CD1c-positive myeloid dendritic cell (primary cell): ENCODE measurements around the gene RHOXF1.
"Not testable (repeated sequence)": the region's sequence is repeated elsewhere in the genome, so short reads cannot be mapped to it uniquely, and the experiment has no call there.

Experiments
- DNase-seq: peaks from one replicate; pipeline ENCODE4 v3.0.0-alpha.2; 2016; ENCODE audit errors: extremely low spot score

Gene RHOXF1, protein sequence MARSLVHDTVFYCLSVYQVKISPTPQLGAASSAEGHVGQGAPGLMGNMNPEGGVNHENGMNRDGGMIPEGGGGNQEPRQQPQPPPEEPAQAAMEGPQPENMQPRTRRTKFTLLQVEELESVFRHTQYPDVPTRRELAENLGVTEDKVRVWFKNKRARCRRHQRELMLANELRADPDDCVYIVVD

GRCh38 chrX:120115438-120115963, at the start of gene RHOXF1:
Gene RHOXF1 (minus strand): TSS chrX:120115913. CDS start chrX:120115862, 51 bp downstream.
- no peak for DNase-seq

GRCh38 chrX:120159086-120159485, 43.4 kb upstream of the RHOXF1 start:
- DNase-seq = not testable (repeated sequence)

- not testable (repeated sequence) for DNase-seq
Observed at GRCh38 chrX:120158313-120158712, 42.6 kb upstream of the RHOXF1 start, which contains the start of gene RHOXF2. Gene RHOXF2 (plus strand): TSS chrX:120158613. CDS start chrX:120158751, 138 bp downstream.

DNA sequence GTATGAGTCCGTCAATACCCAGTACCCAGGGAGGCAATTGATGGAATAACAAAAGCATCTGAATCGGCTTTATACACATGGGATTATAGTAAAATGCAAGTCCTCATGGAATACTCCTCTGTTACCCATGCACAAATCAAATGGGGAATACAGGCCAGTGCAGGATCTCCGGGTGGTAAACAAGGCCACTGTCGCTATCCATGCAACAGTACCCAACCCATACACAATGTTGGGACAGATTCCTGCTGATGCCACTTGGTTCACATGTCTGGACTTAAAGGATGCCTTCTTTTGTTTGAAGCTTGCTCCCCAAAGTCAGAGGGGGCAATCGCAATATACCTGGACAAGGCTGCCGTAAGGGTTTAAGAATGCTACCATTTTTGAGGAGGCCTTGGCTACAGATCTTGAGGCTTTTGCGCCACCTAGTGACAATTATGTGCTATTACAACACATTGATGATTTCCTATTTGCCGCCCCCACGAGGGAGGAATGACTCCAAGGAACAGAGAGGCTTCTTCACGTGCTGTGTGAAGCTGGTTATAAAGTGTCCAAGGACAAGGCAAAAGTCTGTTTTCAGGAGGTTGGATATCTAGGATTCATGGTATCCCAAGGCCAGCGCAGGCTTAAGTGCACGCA, 34.5 kb upstream of the RHOXF1 start:
- DNase-seq = not testable (repeated sequence)

- no peak for DNase-seq
Observed at GRCh38 chrX:120147537-120147936, 31.8 kb upstream of the RHOXF1 start.

DNA sequence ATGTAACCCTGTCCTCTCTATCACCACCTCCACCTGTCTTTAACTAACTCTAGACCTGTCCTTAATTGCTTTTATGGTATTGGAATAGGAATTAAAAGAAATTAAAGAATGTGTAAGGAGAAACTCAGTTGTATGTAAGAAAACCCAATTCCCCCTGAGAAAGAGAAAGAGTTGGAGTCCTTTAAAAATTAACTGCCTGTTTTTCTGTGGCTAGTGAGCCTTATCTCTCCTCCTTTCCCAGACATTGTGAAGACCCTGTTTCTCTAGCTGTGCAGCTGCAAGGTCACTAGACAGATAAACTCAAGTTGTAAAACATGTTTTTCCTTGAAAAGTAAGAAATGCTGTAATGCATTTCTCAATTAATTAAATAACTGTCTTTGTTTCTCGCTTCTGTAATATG, 30.6 kb upstream of the RHOXF1 start:
- DNase-seq = not testable (repeated sequence)

GRCh38 chrX:120145295-120145925, 29.7 kb upstream of the RHOXF1 start:
- no peak for DNase-seq

GRCh38 chrX:120144178-120144844, 28.6 kb upstream of the RHOXF1 start:
- no peak for DNase-seq

GRCh38 chrX:120140293-120140981, 24.7 kb upstream of the RHOXF1 start:
- no peak for DNase-seq

DNA sequence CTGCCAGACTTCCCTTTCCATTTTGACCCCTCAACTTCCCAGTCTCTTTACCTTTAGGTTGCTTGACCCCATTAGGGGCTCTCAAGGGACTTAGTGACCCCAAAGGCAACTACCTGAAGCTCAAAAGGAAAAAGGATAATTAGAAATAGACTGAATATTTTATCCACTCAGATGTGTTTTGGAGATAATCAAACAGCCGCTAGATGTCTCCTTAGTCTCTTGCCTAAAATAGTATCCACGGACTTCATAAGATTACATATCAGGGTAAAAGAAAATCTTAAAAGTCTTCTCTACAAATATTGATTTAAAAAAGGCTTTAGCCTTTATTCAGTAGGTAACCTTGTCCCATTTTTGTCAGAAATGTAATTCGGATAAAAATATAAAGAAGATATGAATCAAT, 21.7 kb upstream of the RHOXF1 start:
- DNase-seq = no peak

DNA sequence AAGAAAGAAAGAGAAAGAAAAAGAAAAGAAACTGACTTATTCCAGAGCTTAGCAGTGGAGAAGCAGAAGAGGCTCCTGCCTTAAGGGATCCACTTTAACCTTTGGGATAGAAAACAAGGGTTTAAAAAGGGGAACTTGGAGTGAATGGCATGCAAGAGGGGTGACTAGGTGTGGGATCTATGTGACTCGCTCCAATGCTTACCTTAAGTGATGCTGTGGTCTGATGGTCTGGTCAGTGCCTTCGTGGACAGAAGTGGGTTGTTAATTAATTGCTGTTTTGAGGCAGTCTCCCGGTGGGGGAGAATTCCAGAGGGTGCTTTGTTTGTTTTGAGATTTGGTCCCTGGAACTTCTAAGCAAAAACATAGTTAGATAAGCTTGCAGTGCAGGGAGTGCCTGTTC, 21.1 kb upstream of the RHOXF1 start:
- no peak for DNase-seq

- no peak for DNase-seq
Observed at GRCh38 chrX:120136128-120136527, 20.4 kb upstream of the RHOXF1 start.

DNA sequence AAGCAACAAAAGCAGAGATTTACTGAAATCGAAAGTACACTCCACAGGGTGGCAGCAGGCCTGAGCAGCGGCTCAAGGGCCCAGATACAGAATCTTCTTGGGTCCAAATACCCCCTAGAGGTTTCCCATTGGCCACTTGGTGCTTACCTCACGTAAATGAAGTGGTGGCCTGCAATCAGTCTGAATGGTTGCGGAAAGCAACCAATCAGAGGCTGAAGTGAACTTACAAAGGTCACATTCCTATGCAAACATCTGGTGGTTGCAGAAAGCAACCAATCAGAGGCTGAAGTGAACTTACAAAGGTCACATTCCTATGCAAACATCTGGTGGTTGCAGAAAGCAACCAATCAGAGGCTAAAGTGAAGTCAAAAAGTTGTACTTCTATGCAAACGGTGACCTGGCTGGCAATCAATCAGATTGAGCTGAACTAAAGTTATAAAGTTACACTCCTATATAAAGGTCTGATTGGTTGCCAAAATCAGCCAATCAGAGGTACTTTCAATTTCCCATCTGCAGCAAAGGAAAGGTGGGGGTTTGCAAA, 12.7 kb upstream of the RHOXF1 start:
- DNase-seq = not testable (repeated sequence)

DNA sequence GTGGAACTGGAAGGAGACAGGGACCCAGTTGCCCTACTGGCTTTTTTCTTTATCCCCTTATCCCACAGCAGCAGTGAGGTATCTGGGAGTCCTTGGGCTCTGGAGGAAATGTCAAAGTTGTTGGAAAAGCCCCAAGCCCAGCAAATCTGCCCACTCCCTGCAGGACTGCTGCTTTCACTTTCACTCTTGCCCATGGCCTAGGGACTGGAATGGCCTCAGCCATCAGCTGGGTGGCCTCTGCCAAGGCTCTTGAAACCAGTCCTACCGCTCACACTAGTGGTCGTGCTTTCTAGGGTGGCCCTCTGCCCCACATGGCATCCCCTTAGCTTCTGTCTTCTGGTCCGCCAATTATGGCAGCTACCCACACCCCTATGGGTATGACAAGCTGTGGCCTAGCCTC, 9.7 kb upstream of the RHOXF1 start:
- no peak for DNase-seq

DNA sequence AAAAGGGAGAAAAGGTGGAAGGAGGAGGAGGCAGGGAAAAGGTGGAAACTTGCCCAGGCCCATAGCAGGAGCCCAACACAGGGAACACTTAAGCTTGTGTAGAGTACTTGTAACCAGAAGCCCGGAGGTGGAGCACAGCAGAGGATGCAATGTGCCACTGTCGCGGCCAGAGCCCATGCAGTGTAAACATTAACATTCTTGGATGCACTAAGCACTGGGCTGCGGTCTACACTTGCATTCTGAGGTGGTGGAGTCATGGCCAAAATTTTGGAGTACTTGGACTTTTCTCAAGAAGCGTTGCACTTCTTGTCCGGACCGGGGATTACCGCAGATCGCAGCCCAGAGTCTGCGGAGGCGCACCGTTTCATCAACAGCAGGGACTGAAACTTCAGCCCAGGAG, 4.5 kb upstream of the RHOXF1 start:
- no peak for DNase-seq

DNA sequence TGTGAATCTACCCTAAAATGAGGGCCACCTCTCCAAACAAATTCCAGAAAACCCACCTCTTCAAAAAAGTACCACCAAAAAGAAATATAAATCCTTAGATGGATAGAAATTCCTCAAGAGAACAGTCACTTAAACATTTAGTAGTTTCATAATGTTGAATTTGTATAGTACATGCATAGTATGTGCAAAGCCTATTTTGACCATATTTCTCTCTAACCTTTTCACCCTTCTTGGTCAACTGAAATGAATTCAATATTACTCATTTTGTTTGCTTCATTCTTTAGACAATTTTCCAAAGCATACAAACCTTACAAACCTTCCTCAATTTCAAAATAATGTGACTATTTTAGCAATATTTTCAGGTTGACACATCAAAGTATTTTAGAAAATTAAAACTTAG, 4.1 kb downstream of the RHOXF1 start:
- no peak for DNase-seq

GRCh38 chrX:120109378-120109777, 6.3 kb downstream of the RHOXF1 start:
- DNase-seq = no peak

- not testable (repeated sequence) for DNase-seq
Observed at GRCh38 chrX:120104707-120105106, 11.0 kb downstream of the RHOXF1 start.

DNA sequence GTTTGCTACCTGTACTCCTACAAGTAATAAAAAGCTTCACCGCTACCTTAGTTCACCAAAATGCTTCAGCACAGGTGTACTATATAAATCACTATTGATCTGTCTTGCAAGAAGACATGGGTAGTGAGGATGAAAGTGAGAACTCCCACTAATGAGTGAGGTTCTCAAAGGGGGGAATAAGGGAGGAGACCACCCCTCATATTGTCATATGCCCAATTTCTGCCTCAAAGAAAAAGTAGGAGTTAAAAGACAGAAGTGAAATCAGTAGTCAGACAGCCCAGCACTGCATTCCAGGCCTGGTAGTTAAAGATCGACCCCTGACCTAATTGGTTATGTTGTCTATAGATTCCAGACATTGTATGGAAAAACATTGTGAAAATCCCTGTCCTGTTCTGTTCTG, 14.7 kb downstream of the RHOXF1 start:
- DNase-seq = not testable (repeated sequence)

DNA sequence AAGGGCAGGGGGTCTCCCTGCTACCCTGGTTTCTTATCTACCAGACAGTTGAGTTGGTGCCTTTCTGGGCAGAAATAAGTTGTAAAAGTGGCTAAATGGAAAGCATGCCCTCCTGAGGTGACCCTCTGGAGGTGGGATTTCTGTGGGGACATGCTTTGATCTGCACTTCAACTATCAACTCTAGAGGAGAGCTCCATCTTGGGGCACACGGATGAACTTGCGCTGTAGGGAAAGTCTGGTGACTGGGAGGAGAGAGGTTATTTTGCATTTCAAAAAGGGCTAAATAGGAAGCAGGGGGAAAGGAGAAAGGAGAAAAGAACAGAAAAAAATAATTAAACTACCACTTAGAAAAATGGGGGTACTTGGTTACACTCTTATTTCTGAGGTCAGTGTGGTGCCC, 25.5 kb downstream of the RHOXF1 start:
- no peak for DNase-seq

- peak; percentile 40 for DNase-seq
Observed at GRCh38 chrX:120087289-120088017, 28.3 kb downstream of the RHOXF1 start.
